Tibial artery (tissue), 4 donors: Measurements from ENCODE around the gene TDRD10.
A peak's percentile ranks its signal among the peaks of the same experiment; 100 is the strongest.

Experiments used
- DNase-seq, 2 donors: peaks; one replicate each; pipeline ENCODE4 v3.0.0-alpha.2; 2019
- H3K27ac ChIP-seq, 2 donors: fragments of 200-600 bp; sonication (generic) in 1 of 2; 1 replicate in 1 of 2; 2 replicates in 1 of 2; pipeline ENCODE4 v1.5.1; 2018 to 2019; ENCODE audit warnings: mild to moderate bottlenecking in 1 of 2
- H3K27me3 ChIP-seq, 2 donors: fragments of 200-600 bp; sonication (generic) in 1 of 2; one replicate each; pipeline versions ENCODE4 v1.5.1 to v1.6.0; 2016 to 2019
- H3K36me3 ChIP-seq, 3 donors: fragments of 200-600 bp; sonication (generic) in 2 of 3; one replicate each; pipeline ENCODE4 v1.5.1; 2016 to 2019; ENCODE audit warnings: mild to moderate bottlenecking in 2 of 3
- H3K4me1 ChIP-seq, 4 donors: fragments of 200-600 bp; sonication (generic) in 2 of 4; 1 replicate in 3 of 4; 2 replicates in 1 of 4; pipeline ENCODE4 v1.5.1; 2016 to 2019
- H3K4me3 ChIP-seq, 2 donors: fragments of 200-600 bp; sonication (generic) in 1 of 2; 1 replicate in 1 of 2; 2 replicates in 1 of 2; pipeline ENCODE4 v1.5.1; 2018 to 2019; ENCODE audit warnings: mild to moderate bottlenecking in 2 of 2
- H3K9me3 ChIP-seq, 3 donors: fragments of 200-600 bp; sonication (generic) in 1 of 3; one replicate each; pipeline ENCODE4 v1.5.1; 2016 to 2019
- CTCF ChIP-seq, 2 experiments: fragments of 200-600 bp in 1 of 2; fragments of 450-650 bp in 1 of 2; IDR thresholded peaks; one replicate each; pipeline ENCODE4 v1.5.1; 2017 to 2019; ENCODE audit warnings: antibody characterized with exemption in 2 of 2, mild to moderate bottlenecking in 1 of 2, moderate library complexity in 1 of 2
- intact Hi-C: fragments of 100-400 bp; cut with DNase I; formaldehyde crosslinking; loops from one replicate; pipeline ENCODE4 v1.15.0; 2023; ENCODE audit warnings: low total_unique reads

The TDRD10 gene

DNA sequence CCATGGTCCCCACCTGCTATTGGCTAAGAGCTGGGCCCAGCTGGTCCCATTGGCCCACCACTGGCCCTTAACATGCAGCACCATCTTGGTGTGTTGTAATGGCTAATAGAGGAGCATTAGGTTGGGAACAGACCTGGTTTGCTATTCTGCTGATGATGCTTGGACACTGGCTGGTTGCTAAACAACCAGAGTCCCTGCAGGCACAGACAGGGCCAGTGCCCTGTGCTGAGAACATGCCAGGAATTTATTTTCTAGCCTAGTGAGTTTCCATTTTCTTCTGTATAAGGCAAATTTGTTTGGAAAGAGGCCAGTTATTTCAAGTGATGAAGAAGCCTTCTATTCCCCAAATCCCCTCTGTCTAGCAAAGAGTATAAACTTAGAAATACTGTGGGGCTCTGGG, 42.9 kb upstream of the TDRD10 start:
- Histone ChIP-seq H3K36me3 (peaks cover 24 to 77% (median 25%) of the 10 kb centered on the region in 3 donors), H3K27me3 (no peaks in the 10 kb centered on the region), H3K4me3 (no peak overlapping the region), H3K9me3 (no peaks in the 10 kb centered on the region), H3K4me1 (peaks cover 0 to 14% (median 3%) of the 10 kb centered on the region in 4 donors), H3K27ac (no peak overlapping the region)
- peak in 1 of 2 donors; percentile 23 for DNase-seq
- no peak for TF ChIP-seq CTCF (IDR thresholded peaks at IDR 0.05)
- intact Hi-C loops: no loop called here

- Histone ChIP-seq H3K36me3 (peaks cover 23 to 72% (median 31%) of the 10 kb centered on the region in 3 donors), H3K4me1 (peaks cover 0 to 14% (median 3%) of the 10 kb centered on the region in 4 donors), H3K4me3 (no peak overlapping the region), H3K9me3 (no peaks in the 10 kb centered on the region), H3K27me3 (no peaks in the 10 kb centered on the region), H3K27ac (no peak overlapping the region)
- intact Hi-C loops: no loop called here
- DNase-seq: peak in 1 of 2 donors; percentile 24
- TF ChIP-seq CTCF (IDR thresholded peaks at IDR 0.05): no peak
Measured at GRCh38 chr1:154460695-154461260, 41.2 kb upstream of the TDRD10 start.

DNA sequence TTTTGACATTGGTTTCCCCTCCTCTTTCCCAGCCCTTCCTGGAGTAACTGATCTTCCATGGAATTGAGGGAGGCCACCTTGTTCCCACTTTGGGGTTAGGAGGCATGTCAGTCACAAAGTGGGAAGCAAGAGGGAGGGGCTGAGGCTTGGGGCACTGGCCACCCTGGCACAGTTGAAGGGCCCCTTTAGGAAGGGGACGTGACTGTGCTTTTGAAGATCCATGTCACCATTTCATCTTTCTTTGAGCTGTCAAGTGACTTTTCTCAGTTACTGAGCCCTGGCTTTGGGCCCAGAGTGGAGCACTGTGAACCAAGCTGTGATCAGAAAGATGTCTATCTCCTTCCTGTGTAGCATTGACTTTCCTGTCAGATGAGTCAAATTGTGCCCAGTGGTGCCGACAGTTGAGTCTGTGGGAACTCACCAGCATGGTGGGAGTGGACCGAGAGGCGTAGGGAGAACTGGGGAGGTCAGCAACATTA, 38.5 kb upstream of the TDRD10 start:
- intact Hi-C loops: no loop called here
- H3K4me1 ChIP-seq: peaks cover 0 to 14% (median 3%) of the 10 kb centered on the region in 4 donors
- H3K36me3 ChIP-seq: peaks cover 22 to 53% (median 35%) of the 10 kb centered on the region in 3 donors
- H3K27me3 ChIP-seq: no peaks in the 10 kb centered on the region
- DNase-seq: peak; percentile 44 to 68
- H3K4me3 ChIP-seq: no peak overlapping the region
- no peaks in the 10 kb centered on the region for H3K9me3 ChIP-seq
- peak overlapping the region; percentile 30 to 38 for H3K27ac ChIP-seq
- TF ChIP-seq CTCF (IDR thresholded peaks at IDR 0.05): no peak

DNA sequence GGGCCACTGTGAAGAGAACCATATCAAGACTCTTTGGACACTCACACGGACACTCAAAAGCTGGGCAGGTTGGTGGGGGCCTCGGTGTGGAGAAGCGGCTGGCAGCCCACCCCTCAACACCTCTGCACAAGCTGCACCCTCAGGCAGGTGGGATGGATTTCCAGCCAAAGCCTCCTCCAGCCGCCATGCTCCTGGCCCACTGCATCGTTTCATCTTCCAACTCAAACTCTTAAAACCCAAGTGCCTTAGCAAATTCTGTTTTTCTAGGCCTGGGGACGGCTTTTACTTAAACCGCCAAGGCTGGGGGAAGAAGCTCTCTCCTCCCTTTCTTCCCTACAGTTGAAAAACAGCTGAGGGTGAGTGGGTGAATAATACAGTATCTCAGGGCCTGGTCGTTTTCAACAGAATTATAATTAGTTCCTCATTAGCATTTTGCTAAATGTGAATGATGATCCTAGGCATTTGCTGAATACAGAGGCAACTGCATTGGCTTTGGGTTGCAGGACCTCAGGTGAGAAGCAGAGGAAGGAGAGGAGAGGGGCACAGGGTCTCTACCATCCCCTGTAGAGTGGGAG, 36.3 kb upstream of the TDRD10 start:
- Histone ChIP-seq H3K4me1 (peaks cover 0 to 14% (median 3%) of the 10 kb centered on the region in 4 donors), H3K27ac (no peak overlapping the region), H3K27me3 (no peaks in the 10 kb centered on the region), H3K36me3 (peaks cover 13 to 45% (median 33%) of the 10 kb centered on the region in 3 donors), H3K4me3 (no peak overlapping the region), H3K9me3 (no peaks in the 10 kb centered on the region)
- TF ChIP-seq CTCF (IDR thresholded peaks at IDR 0.05): no peak
- intact Hi-C loops: no loop called here
- peak in 1 of 2 donors; percentile 57 for DNase-seq

DNA sequence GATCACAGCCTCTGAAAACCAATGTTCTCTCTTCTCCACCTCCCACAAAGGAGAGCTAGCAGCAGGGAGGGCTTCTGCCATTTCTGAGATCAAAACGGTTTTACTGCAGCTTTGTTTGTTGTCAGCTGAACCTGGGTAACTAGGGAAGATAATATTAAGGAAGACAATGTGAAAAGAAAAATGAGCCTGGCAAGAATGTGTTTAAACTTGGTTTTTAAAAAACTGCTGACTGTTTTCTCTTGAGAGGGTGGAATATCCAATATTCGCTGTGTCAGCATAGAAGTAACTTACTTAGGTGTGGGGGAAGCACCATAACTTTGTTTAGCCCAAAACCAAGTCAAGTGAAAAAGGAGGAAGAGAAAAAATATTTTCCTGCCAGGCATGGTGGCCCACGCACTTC, 35.8 kb upstream of the TDRD10 start:
- H3K36me3 ChIP-seq: peaks cover 13 to 40% (median 28%) of the 10 kb centered on the region in 3 donors
- TF ChIP-seq CTCF (IDR thresholded peaks at IDR 0.05): no peak
- H3K4me1 ChIP-seq: peaks cover 0 to 14% (median 3%) of the 10 kb centered on the region in 4 donors
- H3K4me3 ChIP-seq: no peak overlapping the region
- intact Hi-C loops: no loop called here
- no peak for DNase-seq
- H3K27me3 ChIP-seq: no peaks in the 10 kb centered on the region
- no peak overlapping the region for H3K27ac ChIP-seq
- no peaks in the 10 kb centered on the region for H3K9me3 ChIP-seq
